Mesothelial cell of epicardium (in vitro differentiated cells): Measurements from ENCODE around the gene ABL2. TPM values are rescaled to one million over a fixed set of nuclear protein-coding genes. Genes with fewer than 3 reads are reported as not detected.

Source experiments
- DNase-seq, 2 experiments: peaks; one replicate each; pipeline ENCODE4 v3.0.0; 2021; ENCODE audit warnings: low spot score in 2 of 2; ENCODE audit not compliant: unreplicated experiment in 2 of 2
- H3K27ac Mint-ChIP-seq: 2 replicates; pipeline ENCODE4 v1.8.0; 2021; ENCODE audit warnings: mixed read lengths
- H3K27me3 Mint-ChIP-seq: 2 replicates; pipeline ENCODE4 v1.8.0; 2021; ENCODE audit warnings: low read depth, mixed read lengths
- H3K36me3 Mint-ChIP-seq: 2 replicates; pipeline ENCODE4 v1.8.0; 2021; ENCODE audit warnings: mixed read lengths
- H3K4me1 Mint-ChIP-seq: 2 replicates; pipeline ENCODE4 v1.8.0; 2021; ENCODE audit warnings: mixed read lengths
- H3K4me3 Mint-ChIP-seq: 2 replicates; pipeline ENCODE4 v1.8.0; 2021; ENCODE audit warnings: mild to moderate bottlenecking, moderate library complexity, mixed read lengths
- H3K9me3 Mint-ChIP-seq: 2 replicates; pipeline ENCODE4 v1.8.0; 2021; ENCODE audit warnings: mixed read lengths
- CTCF ChIP-seq: fragments of 200-600 bp; sonication (generic); IDR thresholded peaks from one replicate; pipeline ENCODE4 v1.5.0; 2021; ENCODE audit warnings: antibody characterized with exemption; ENCODE audit not compliant: unreplicated experiment
- total RNA-seq: library from RNA; stranded (reverse); gene quantifications from 3 replicates; pipeline ENCODE4 v1.2.1, GENCODE V29; 2021

The ABL2 gene
- total RNA-seq, 1 donor from 2014 or later = 23.7 TPM

DNA sequence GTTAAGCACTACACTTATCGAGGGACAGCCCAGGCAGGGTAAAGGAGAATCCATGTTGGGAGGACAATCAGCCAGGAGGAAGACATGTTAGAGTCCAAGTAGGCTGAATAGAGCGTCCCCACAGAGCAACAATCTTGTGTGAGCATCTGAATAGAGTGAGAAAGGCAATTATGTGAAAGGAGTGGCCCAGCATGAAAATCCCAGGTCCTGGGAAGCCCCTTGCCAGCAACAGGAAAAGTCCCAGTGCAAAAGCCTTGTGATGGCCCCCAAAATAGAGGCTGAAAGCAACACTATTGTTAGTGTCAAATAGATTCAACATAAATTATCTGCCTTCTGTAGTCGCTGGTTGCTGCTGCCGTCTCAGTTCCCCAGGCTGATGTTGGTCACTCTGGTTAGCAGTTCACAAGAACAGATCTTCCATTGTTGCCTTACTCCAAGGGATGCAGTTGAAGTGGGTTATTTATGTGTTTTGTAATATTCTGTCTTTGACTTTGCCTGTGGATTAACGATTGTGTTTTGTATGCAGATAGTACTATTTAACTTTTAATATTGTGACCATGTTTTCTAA lies 12.1 kb upstream of the ABL2 start:
- Mint-ChIP-seq H3K4me1 (no peaks in the 10 kb centered on the region), H3K9me3 (no peaks in the 10 kb centered on the region), H3K4me3 (no peak overlapping the region), H3K27ac (no peak overlapping the region), H3K36me3 (no peaks in the 10 kb centered on the region), H3K27me3 (no peaks in the 10 kb centered on the region)
- no peak for TF ChIP-seq CTCF
- no peak for DNase-seq

GRCh38 chr1:179237222-179237621 lies 7.7 kb upstream of the ABL2 start:
- TF ChIP-seq CTCF = no peak
- Mint-ChIP-seq H3K27me3 (no peaks in the 10 kb centered on the region), H3K27ac (no peak overlapping the region), H3K4me1 (no peaks in the 10 kb centered on the region), H3K9me3 (peaks cover 4% of the 10 kb centered on the region), H3K36me3 (no peaks in the 10 kb centered on the region), H3K4me3 (no peak overlapping the region)
- no peak for DNase-seq

DNA sequence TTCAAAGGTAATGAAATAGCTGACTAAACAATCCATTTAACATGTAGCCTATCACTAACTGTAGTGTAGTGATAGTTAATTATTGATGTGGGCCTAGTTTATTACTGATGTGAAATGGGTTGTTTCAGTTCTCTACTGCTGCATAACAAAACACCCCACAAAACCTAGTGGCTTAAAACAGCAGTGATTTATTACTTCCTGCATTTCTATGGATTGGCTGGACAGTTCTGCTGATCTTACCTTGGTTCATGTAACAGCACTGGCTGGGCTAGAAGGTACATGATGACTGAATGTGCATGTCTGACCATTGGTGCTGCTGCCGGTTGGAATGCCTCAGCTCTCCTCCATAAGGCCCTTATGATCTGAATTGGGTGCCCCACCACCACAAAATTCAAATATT lies 5.4 kb upstream of the ABL2 start:
- no peak for DNase-seq
- Mint-ChIP-seq H3K36me3 (no peaks in the 10 kb centered on the region), H3K4me3 (no peak overlapping the region), H3K9me3 (peaks cover 4% of the 10 kb centered on the region), H3K4me1 (peaks cover 1% of the 10 kb centered on the region), H3K27me3 (no peaks in the 10 kb centered on the region), H3K27ac (no peak overlapping the region)
- no peak for TF ChIP-seq CTCF

GRCh38 chr1:179231923-179232322 lies 2.4 kb upstream of the ABL2 start:
- H3K9me3 Mint-ChIP-seq = peaks cover 4% of the 10 kb centered on the region
- peaks cover 14% of the 10 kb centered on the region for H3K4me1 Mint-ChIP-seq
- TF ChIP-seq CTCF = no peak
- H3K36me3 Mint-ChIP-seq = no peaks in the 10 kb centered on the region
- H3K27ac Mint-ChIP-seq = no peak overlapping the region
- no peak for DNase-seq
- H3K27me3 Mint-ChIP-seq = no peaks in the 10 kb centered on the region
- no peak overlapping the region for H3K4me3 Mint-ChIP-seq

DNA sequence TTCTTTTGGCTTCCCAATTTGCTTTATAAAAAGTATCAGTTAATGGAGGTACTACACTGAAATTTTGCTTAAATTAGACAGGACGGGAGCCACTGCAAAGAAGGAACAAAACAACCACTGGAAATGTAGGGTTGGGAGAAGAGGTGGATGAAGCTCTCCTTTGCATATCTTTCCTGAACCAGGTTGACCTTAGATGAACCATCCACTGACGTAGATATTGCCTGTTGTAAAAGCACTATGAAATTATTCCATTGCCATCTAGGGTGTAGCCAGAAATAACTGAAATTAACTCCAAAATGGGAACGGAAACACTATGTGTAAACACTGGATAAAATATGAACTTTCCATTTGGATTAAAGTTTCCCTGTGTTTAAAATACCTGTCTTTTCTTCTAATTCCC lies 1.2 kb upstream of the ABL2 start:
- TF ChIP-seq CTCF = no peak
- H3K9me3 Mint-ChIP-seq = peaks cover 4% of the 10 kb centered on the region
- H3K27me3 Mint-ChIP-seq = no peaks in the 10 kb centered on the region
- no peak for DNase-seq
- peak overlapping the region; percentile 89 for H3K4me3 Mint-ChIP-seq
- peaks cover 2% of the 10 kb centered on the region for H3K36me3 Mint-ChIP-seq
- no peak overlapping the region for H3K27ac Mint-ChIP-seq
- H3K4me1 Mint-ChIP-seq = peaks cover 16% of the 10 kb centered on the region

GRCh38 chr1:179230251-179230650 lies 774 bp upstream of the ABL2 start:
- Mint-ChIP-seq H3K4me3 (peak overlapping the region; percentile 89), H3K27ac (no peak overlapping the region), H3K27me3 (no peaks in the 10 kb centered on the region), H3K9me3 (peaks cover 4% of the 10 kb centered on the region), H3K36me3 (peaks cover 2% of the 10 kb centered on the region), H3K4me1 (peaks cover 16% of the 10 kb centered on the region)
- TF ChIP-seq CTCF = no peak
- no peak for DNase-seq
